GM18502 (cell line): ENCODE data around the gene FUT4.
"Not testable (repeated sequence)": the region's sequence is repeated elsewhere in the genome, so short reads cannot be mapped to it uniquely, and the experiment has no call there.

ENCODE experiments used
- ATAC-seq: cut with Tn5 transposase; IDR thresholded peaks from one replicate; pipeline ENCODE4 v1.9.1; 2021; ENCODE audit warnings: mild to moderate bottlenecking; ENCODE audit not compliant: unreplicated experiment, poor library complexity

FUT4 gene

GRCh38 chr11:94543695-94544645 is at the start of gene FUT4:
TSS of gene FUT4 (plus strand) at chr11:94543921. CDS start at chr11:94544134, 213 bp downstream.
- peak; percentile 88 for ATAC-seq

- ATAC-seq: peak; percentile 70
These were observed 49.5 kb upstream of the FUT4 start for GRCh38 chr11:94494126-94494680.

GRCh38 chr11:94500181-94500580 is 43.5 kb upstream of the FUT4 start:
- ATAC-seq: no peak

GRCh38 chr11:94501522-94501921 is 42.2 kb upstream of the FUT4 start:
- ATAC-seq: no peak

GRCh38 chr11:94504689-94505293 is 38.9 kb upstream of the FUT4 start:
- peak; percentile 61 for ATAC-seq

- ATAC-seq: not testable (repeated sequence)
These were observed 37.2 kb upstream of the FUT4 start for GRCh38 chr11:94506513-94506912.

- no peak for ATAC-seq
These were observed 36.2 kb upstream of the FUT4 start for GRCh38 chr11:94507485-94507884.

GRCh38 chr11:94511932-94512781 is 31.6 kb upstream of the FUT4 start, which contains the start of gene C11orf97:
TSS of gene C11orf97 (plus strand) at chr11:94512461. CDS start at chr11:94512529, 68 bp downstream.
- ATAC-seq: peak; percentile 93

GRCh38 chr11:94513091-94513490 is 30.6 kb upstream of the FUT4 start:
- peak; percentile 37 for ATAC-seq

GRCh38 chr11:94515398-94515797 is 28.3 kb upstream of the FUT4 start:
- ATAC-seq: no peak

- ATAC-seq: no peak
These were observed 27.0 kb upstream of the FUT4 start for GRCh38 chr11:94516725-94517124.

- no peak for ATAC-seq
These were observed 25.4 kb upstream of the FUT4 start for GRCh38 chr11:94518300-94518699.

- ATAC-seq: peak; percentile 41
These were observed 24.1 kb upstream of the FUT4 start for GRCh38 chr11:94519478-94520084.

- ATAC-seq: peak; percentile 68
These were observed 22.0 kb upstream of the FUT4 start for GRCh38 chr11:94521684-94522083.

- no peak for ATAC-seq
These were observed 19.4 kb upstream of the FUT4 start for GRCh38 chr11:94524341-94524740.

- no peak for ATAC-seq
These were observed 18.0 kb upstream of the FUT4 start for GRCh38 chr11:94525546-94526324.

GRCh38 chr11:94526645-94527438 is 16.9 kb upstream of the FUT4 start:
- ATAC-seq: no peak

GRCh38 chr11:94528551-94528950 is 15.2 kb upstream of the FUT4 start:
- ATAC-seq: no peak
